MV-4-11 (cell line): ENCODE measurements around the gene PTGR3.
A peak's percentile ranks its signal among the peaks of the same experiment; 100 is the strongest.

Source experiments
- DNase-seq: peaks from one replicate; lab custom pipeline; 2025; lab: John Stamatoyannopoulos, UW

Gene PTGR3

DNA sequence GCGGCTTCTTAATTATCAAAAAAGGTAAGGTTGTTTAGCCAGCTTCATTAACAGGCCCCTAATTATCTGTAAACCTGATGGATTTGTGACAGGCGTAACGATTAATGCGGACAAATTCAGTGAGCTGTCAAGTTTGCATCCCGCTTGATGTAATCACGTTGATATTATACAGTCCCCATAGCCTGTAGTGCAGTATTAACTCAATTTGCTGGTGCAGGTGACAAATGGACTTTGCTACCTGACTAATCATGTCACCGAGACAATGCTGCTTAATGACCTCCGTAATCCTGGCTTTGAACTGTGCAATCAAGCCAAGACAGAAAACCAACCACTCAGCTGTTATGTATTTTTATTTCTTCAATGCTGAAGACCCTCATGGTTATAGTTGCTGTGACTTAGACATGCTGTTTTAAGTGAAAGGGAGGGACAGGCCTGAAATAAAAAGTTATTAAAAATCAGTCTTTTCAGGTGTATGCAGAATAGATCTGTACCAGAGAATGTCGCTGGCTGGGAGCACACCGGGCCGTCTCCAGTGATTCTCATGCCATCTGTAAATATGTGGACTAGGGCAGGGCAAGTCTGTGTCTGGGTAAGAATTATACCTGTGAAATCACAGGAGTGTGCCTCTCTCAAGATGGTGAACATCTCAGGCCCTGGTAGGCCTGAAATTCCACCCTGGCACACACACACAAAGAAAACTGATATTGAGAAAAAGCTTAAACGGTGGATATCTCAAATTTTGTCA is 6.0 kb upstream of the PTGR3 start:
- DNase-seq = no peak

DNA sequence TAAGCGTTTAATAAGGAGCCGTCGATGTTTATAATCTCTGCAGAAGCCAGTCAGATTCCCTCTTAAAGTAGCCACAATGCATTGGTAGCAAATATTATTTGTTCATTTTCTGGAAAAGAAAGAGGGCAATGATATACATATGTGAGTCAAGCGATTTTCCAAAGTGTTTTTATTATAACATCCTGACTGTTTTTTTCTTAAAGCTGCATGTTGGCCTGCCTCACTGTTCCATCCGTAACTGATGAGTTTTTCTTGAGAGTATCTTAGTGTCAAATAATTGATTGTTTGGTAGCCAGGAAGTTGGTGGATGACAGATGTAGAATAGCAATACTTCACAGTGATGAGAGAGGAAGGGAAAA is 5.4 kb upstream of the PTGR3 start:
- DNase-seq = no peak

DNA sequence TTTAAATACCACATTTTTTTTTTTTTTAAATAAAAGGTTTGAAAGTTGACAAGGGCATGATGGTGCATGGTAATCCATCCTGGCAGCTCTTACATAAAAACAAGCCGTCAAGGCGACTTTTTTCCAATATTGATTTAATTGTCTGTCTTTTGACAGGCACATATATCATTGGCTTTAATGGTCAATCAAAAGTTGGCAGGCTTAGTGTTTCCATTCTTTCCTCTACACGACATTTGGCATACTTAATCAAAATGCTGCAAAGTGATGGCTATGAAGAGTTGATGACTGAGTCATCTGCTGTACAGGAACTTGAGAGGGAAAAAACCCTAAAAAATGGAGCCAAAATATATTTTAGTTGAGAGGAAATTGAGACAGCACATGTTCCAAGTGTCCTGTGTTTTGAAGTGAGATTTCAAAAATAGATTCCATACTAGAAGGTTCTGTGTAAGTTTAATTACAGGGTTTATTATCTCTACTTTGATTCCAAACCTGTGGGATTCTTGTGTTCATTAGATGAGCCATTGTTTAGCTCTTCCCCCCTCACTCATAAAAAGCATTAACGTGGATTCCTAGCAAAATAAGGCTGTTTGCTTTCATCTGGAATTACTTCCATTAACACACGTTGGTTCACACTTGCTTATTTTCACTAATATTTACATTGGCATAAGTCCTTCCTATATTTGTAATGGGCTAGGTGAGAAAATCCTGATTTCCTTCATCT is 4.8 kb upstream of the PTGR3 start:
- DNase-seq = no peak

DNA sequence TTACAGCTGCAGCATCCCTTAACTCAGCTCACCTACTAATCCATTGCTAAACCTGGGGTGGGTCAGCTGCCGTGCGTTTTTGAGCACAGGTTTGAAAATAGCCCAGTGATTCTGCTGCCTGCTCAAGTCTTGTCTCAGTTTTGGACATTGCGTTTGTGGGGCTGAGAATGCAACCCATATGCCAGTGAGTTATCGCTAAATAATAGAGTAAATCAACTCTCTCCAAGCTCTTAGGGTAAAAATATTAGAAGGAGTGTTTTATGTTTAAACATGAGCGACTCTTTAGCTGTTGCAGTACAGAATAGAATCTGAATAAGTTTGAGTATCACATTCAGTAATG is 3.8 kb upstream of the PTGR3 start:
- DNase-seq = no peak

GRCh38 chr18:75211953-75212750 is 3.2 kb upstream of the PTGR3 start:
- DNase-seq = peak; percentile 16

DNA sequence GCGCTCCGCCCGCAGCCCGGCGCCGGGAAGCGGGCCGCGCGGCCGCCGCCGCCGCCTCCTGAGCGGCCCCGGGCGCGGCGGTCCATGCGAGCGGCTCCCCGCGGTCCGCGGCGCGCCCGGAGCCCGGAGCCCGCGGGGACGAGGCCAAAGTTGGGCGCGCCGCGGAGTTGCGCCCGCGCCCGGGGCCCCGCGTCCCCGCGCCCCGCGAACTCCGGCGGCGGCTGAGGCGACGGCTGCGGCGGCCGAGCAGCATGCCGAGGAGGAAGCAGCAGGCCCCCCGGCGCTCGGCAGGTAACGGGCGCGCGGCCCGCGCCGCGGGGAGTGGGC is 2.6 kb upstream of the PTGR3 start:
- DNase-seq = no peak

DNA sequence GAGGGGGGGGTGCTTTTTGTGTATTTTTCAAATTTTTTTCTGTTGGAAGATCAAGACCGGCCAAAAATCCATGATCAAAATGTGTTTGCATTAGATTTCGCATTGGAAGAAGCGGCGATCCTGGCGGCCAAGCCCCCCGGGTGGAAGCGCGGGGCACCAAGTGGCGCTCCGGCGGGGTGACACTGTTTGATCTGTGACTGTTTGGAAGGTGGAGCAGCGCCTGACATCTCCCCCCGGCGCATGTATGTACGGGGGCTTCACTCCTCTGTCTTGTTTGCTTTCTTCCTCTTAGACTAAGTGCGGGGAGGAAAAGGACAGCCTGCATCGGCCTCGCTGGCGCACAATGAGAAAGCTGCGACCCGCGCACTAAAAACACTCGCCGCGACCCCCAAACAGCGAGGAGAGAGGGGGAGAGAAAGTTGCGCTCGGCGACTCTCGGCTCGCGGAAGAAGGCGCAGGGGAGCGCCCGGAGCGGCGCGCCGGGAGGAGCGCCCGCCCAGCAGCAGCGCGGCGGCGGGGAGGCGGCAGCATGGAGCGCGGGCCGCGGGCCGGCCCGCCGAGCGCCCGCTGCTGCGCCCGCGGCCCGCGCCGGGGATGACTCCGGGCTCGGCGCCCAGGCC is 2.2 kb upstream of the PTGR3 start:
- DNase-seq = no peak

GRCh38 chr18:75210274-75211001 is 1.5 kb upstream of the PTGR3 start, which contains the start of gene TSHZ1:
Gene TSHZ1 (plus strand): TSS chr18:75210797. CDS start chr18:75211877, 1,080 bp downstream.
- DNase-seq = peak; percentile 90

DNA sequence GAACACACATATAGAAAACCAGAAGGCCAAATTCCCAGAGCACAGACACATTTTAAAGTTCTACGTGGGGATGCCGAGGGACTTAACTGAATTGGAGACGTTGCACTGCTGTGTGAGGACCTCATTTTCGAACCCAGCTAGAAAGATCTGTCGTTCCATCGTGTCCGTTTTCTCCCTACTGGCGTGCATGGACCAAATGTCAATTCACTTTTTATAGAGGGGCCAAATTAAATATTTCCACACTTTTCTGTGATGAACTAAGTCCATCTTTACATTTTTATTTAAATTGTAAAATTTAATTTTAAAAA is 966 bp upstream of the PTGR3 start:
- peak; percentile 64 for DNase-seq

DNA sequence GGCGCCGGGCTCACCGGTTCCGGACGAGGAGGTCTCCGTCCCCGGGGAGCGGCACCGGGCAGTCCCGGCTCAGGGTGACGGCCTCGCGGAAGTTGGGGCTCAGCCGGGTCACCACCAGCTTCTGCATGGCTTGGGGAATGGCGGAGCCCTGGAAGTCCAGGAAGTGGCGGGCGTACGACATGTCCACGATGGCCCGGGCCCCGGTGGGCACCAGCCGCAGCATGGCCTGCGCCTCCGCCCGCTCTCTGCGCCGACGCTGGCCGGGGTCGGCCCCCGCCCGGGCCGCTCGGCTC is 157 bp downstream of the PTGR3 start:
- DNase-seq = no peak

- DNase-seq = peak; percentile 45
Measured at GRCh38 chr18:75208155-75208835, 644 bp downstream of the PTGR3 start.

DNA sequence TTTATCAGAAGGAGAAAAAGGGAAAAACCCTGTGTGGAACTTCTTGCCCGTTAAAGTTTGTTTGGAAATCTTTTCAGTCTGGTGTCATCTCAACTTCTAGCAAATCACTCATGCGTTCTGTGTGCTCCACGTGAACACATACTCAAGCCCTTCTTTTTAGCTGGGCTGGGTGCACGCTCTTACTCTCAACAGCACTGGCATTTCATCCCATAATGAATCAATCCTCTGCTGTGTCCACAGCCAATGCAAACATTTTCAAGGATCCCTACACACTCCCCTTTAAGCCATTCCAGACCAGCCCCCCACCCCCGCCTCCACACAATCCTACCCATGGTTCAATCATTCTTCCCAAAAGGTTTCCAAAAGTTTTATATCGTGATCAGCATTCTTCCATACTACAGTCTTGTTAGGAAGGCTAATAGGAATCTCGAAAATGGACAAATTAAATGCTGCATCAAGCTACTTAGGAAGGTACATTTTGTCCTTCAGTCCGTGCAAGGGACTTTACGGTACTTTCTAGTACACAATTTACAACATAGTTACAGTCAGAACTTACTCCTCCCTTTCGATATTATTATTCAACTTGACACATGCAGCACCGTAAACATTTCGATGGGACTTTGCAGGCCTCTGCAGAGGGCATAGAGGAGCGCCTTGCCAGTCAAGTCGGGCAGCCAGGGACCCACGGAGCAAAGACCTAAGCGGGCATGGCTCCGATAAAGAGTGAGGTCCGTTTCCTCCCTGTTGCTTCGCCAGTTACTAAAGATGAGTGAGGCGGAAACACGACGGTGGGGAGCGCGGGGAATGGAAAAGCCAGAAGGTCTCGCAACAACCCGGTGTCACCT is 1.4 kb downstream of the PTGR3 start:
- peak; percentile 27 for DNase-seq

DNA sequence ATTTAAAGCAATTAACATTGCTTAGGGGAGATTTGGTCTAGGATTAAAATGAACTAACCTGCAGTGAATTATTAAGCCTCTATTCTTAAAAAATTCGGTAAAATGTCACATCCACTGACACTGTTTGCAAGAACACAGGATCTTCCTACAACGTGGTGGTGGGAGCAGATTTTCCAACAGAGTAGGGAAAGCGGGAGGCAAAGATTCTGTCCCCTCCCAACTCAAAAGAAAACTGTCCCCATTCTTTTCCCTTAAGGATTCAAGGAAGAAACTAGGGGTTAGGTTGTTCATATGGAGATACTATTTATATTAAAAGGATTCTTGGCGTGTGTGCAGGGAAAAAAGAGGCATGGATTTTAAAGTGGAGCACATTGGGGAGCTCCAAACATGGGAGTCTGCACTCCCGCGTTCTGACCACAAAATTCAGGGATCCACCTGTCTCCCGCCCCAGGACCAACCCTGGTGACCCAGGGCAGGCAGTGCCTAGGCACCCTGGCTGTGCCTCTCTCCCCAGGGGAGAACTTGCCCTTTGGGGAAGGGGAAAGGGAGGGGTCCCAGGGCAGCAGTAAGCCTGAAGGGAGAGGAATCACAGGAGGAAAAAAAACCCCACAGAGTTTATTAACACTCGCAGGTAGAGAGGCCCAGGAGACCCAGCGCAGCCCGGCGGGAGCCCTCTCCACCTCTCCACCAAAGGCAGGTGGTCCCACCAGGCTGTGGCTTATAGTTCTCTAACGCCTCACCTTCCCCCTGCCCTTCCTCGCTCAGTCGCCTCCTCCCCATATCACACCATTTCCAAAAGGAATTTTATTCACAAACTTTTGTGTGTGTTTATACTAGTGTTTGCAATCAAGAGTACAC is 2.3 kb downstream of the PTGR3 start:
- no peak for DNase-seq

DNA sequence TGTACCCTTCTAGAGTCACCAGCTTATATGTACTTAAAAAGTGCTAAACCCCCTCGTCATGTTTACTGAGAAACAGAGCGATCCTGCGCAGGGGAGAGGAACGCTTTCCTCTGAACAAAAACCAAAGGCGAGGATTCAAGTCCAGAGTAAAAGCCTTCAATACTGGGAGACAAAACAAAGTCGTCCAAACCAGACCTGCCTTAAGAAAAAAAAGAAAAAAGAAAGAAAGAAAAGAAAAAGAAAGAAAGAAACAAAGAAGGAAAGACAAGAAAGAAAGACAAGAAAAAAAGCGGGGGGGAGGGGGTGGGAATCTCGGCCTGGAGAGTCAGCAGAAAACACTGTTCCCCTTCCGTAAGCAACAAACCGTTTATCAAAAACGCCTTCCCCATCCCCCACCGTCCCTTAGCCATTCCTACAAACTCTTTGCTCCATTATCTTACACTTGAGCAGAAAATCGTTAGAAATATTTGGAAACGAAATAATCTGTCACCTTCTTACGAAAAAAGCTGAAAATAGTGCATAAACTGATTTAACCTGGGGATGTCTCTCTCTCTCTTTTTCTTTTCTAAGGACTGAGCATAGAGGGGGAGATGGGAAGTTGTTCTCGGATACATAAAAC is 3.3 kb downstream of the PTGR3 start:
- no peak for DNase-seq

DNA sequence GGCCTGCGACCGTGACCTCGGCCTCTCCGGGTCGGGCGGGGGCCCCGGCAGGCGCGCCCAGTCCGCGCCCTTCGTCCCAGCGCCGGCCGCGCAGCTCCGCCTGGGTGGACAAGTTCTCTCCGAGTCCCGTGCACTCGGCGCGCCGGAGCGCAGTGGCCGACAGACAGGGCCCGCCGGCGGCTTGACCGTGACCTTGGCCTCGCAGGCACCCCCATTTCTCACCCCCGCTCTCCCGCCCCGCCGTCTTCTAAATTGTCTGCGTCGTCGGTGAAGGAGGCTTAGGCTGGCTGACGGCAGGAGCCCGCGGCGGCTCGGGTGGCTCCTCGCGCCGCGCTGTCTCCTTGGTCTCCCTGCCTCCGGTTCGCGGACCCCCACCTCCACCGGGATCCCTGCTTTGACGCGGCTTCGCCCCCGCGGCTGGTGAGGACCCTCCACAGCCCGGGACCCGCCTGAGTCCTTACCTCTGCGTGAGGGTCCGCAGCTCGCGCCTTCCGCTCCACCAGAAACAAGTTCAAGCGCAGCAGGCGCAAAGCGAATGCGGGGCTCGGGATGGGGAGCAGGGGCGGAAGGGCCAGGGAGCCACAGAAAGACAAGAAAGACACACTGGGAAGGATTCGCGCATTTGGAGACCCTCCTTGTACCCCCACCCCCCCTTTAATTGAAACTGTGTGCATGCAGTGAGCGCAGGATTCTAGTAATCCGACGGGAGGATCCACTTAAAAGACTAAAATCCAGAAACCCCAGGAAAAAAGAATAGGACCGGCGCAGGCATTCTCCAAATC is 4.0 kb downstream of the PTGR3 start:
- DNase-seq = no peak

GRCh38 chr18:75204269-75204731 is 4.6 kb downstream of the PTGR3 start:
- no peak for DNase-seq

- DNase-seq = no peak
Measured at GRCh38 chr18:75203416-75204268, 5.3 kb downstream of the PTGR3 start.
